LNCAP (cell line): ENCODE results near the gene OTUD6A.

ENCODE experiments used
- CTCF ChIP-seq: fragments of 450-650 bp; IDR thresholded peaks from 2 replicates; pipeline ENCODE4 v1.5.1; 2017; ENCODE audit warnings: mild to moderate bottlenecking

Gene OTUD6A

GRCh38 chrX:70105229-70105628 lies 43.0 kb downstream of the OTUD6A start:
- no peak for TF ChIP-seq CTCF
